ENCODE data around the gene SLC9A8.

SLC9A8 gene

GRCh38 chr20:49899541-49900383 is 87.1 kb downstream of the SLC9A8 start:
- FAIRE-seq = no peak

- FAIRE-seq = no peak
Measured at GRCh38 chr20:49901588-49901987, 89.0 kb downstream of the SLC9A8 start.

- FAIRE-seq = no peak
Measured at GRCh38 chr20:49904440-49905214, 92.0 kb downstream of the SLC9A8 start.

DNA sequence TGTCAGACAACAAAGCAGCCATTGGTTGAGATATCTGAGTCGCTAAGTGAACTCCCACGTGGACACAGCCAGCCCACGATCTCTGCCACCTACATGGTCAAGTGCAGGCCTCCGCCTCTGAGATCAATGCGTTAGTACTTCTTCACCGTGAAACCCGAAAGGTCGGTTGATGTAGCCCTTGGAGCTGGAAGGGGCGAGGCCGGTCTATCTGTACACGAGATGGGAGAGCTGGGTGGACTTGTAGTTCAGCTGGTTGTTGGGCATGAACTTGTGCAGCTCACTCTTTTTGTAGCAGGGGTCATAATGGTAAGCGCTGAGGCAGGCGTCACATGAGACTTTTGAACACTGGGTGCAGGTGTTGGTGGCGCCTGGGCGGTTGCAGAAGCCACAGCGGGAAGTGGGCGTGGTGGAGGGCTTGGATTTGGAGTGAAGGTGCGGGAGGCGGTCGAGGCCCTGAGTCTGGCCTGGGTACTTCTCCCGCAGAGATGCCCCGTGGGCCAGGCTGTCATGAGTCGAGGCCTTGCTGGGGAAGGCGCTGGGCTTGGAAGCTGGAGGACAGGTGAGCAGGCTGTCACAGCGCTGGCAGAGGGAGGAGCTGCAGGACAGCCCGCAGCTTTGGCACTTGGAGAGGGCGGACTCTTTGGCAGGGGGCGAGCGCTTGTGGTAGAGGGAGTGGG is 92.9 kb downstream of the SLC9A8 start:
- no peak for FAIRE-seq

- FAIRE-seq = no peak
Measured at GRCh38 chr20:49906101-49906604, 93.5 kb downstream of the SLC9A8 start.

DNA sequence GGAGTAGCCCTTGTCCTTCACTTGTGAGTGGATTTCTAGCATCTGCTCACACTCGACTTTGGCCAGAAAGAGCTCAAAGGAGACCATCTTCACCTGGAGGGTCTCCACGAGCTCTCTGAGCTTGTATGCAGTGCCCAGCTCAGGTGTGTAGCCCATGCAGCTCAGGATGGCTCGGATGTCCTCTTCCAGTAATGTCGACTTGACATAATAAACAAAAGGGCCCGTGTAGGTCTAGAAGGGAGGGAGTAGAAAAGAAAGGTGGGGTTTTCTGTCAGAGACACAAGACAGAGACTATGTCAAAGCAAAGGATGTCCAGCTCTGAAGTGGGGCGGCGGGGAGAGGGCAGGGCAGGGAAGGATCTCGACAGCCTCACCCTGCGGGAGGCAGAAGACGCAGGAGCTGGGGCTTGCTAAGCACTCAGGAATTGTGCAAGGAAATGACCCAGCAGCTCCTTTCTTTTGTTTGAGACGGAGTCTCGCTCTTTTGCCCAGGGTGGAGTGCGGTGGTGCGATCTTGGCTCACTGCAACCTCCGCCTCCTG is 94.1 kb downstream of the SLC9A8 start:
- no peak for FAIRE-seq

- no peak for FAIRE-seq
Measured at GRCh38 chr20:49907405-49908257, 95.0 kb downstream of the SLC9A8 start.

DNA sequence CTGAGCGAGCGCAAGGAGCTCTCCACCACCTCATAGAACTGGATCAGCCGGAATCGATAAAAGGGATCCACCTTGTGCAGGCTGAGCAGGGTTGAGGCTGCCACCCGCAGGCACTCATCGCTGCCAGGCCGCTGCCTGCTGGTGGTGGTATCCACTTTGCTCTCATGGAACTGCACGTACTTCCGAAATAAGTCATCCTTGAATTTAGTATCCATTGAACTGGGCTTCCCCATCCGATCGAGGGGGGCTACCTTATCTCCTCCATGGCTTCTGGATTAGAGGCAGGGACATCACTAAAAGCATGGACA is 95.6 kb downstream of the SLC9A8 start:
- FAIRE-seq = no peak

DNA sequence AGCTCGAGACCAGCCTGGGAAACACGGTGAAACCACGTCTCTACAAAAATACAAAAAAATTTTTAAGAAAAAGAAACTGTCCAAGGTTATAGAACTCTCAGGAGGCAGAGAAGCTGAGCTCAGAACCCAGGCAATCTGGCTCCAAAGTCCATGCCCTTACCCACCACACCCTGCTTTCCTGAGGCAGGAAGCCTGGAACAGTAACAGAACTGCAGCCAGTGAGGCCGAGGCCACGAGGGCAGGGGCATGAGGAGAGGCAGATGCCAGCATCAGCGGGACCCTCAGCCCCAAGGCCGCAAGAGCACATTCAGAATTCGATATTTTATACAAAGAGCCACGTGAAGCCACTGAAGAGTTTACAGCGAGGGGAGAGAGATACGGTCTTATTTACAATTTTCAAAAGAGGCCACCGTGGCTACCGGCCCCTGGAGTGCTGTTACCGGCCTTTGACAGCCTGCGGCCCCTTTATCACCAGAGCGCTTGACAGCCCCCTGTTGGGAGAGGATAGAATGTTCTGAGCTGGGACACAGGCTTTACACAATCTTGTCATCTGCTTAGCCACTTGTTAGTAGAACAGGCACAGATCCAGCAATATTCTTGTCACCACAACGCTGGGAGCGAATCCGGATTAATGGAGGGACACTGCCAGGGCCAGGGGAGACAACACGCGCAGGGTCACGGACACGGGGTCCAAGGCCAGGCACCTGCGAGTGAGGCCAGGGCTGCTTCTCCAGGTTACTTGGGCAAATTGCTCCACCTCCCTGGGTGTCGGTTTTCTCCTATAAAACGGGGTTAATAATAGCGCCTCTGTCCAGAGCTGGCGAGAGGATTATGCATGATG is 97.1 kb downstream of the SLC9A8 start:
- FAIRE-seq = no peak

- no peak for FAIRE-seq
Measured at GRCh38 chr20:49910340-49910706, 97.7 kb downstream of the SLC9A8 start.

DNA sequence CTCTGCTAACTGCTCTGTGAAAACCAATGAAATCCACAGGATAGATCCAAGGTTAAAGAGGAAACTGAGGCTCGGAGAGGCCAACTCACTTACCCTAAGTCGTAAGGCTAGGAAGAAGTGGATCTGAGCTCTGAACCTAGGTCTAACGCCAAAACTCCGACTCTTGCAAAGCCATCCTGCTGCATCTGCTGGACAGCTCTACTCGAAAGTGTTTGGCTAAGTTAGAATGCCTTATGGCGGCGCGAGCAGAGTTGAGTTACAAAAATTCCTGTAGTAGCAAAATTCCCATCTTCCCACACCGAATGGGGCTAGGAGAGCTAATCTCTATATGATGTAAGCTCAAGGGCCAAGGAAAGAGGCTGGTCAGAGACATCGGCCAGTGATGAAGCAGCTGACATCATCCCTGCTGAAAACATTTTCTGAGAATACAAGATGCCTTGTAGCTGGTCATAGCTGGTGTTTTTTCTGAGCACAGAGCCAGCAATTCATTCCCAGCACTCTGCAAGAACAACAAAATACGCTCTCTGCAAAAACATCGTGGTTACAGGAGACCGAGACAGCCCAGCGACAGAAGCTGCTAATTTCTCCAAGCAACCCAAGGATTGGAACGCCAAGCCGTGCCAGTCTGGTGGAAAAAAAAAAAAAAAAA is 100.9 kb downstream of the SLC9A8 start:
- no peak for FAIRE-seq

GRCh38 chr20:49914310-49915117 is 101.9 kb downstream of the SLC9A8 start:
- no peak for FAIRE-seq

DNA sequence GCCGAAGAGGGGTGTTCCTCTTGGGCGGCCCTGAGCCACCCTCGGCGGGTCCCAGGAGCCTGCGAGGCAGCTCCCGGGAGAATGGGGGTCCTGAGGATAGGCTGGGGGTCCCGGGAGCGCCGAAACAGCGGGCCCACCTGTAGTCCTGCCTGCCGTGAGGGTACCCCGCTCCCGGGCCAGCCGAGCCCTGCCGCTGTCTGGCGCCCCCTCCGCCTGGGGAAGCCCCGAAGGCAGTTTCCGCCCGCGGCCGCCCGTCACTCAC is 102.4 kb downstream of the SLC9A8 start:
- no peak for FAIRE-seq

DNA sequence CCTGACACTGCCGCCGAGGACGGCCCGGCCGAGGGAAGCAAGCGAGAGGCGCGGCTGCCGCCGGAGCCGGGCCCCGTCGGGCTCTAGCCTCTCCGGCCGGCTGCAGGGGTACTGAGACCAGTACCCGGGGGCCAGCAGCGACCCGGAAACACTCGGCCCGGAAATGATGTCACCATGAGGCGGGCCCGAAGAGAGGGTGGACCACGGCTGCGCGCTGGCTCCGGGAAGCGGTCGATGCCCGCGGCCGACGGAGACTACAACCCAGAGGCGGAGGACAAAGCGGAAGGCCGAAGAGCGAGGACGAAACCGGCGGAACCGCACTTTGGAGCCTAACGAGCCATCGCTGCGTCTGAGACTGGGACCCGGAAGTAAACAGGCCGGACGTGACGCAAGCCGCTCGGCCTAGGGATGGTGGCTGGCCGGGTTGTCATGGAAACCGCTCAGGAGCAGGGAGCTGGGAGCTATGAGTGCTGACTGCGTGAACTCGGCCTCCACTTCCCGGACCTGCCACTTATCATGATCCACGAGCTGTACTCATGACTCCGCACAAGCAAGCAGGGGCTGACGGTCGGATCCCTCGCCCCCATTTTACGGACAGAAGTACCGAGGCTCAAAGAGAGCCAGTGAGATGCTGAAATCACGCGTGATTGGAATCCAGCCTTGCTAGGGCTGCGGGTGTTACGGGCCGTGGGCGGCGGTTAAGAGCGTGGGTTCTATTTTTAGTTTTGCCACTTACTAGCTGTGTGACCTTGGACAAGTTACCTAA is 102.9 kb downstream of the SLC9A8 start, which contains the start of gene SPATA2:
Gene SPATA2, minus strand, starts transcription at position 150 of the 766 bp plus-strand sequence. CDS start 7,039 bp downstream, outside the sequence.
- FAIRE-seq = no peak

DNA sequence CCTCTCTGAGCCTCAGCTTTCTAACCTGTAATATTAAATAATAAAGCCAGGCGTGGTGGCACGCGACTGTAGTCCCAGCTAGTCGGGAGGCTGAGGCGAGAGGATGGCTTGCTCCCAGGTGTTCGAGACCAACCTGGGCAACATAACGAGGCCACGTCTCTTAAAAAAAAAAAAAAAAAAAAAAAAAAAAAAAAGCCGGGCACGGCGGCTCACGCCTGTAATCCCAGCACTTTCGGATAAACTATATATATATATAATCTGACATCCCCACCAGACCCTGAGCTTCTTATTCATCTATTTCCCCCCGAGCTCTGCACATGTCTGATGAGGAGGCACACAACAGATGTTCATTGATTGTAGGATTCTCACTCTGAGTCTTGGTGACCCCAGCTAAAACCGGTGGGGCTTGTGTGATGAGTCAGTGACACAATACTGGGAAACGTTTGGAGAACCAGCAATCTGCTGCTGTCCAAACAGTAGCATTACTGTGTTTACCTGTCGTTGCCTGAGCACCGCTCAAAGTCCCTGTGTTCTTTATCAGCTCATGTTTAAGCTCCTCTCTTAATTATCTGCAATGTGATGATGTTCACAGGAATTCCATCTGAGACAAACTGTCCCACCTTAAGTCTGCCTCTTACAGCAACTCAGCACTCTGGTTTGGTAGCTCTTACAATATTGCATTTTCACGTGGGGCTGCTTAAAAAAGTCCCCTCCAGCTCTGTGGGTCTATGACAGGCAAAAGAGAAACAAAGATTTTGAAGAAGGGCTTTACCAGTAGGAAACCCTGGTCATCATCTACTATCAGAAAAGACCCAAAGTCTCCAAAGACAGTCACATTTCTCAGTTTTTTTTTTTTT is 103.7 kb downstream of the SLC9A8 start:
- no peak for FAIRE-seq

GRCh38 chr20:49918446-49918845 is 105.8 kb downstream of the SLC9A8 start:
- no peak for FAIRE-seq

DNA sequence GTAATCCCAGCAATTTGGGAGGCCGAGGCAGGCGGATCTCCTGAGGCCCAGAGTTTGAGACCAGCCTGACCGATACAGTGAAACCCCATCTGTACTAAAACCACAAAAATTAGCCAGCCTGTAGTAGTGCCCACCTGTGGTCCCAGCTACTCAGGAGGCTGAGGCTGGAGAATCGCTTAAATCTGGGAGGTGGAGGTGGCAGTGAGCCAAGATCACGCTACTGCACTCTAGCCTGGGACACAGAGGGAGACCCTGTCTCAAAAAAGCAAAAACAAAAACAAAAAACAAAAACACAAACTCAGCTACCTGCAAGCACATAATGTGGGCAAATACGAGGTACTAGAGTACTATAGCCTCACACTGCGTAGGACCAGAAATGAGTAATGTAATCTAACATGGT is 106.4 kb downstream of the SLC9A8 start:
- no peak for FAIRE-seq

- no peak for FAIRE-seq
Measured at GRCh38 chr20:49919461-49919860, 106.8 kb downstream of the SLC9A8 start.
